HepG2 (cell line): ENCODE results near the gene GYPB. TPM values are rescaled to one million over a fixed set of nuclear protein-coding genes. Genes with fewer than 3 reads are reported as not detected.
"Not testable (repeated sequence)": the region's sequence is repeated elsewhere in the genome, so short reads cannot be mapped to it uniquely, and the experiment has no call there.

Experiments
- ATAC-seq: fragments of 200-7000 bp; cut with Tn5 transposase; 3 replicates; pipeline ENCODE4 v1.9.1; 2020; ENCODE audit warnings: mild to moderate bottlenecking, moderate library complexity
- BruUV-seq: library from RNA; stranded (reverse); fragments of 400-500 nt; replicated peaks from 2 replicates; lab custom pipeline; 2021; lab: Mats Ljungman, UMichigan
- CTCF ChIA-PET: fragments of 300-600 bp; formaldehyde crosslinking; extraction: SDS; loops from one replicate; lab custom pipeline; 2021; ENCODE audit warnings: low total read pairs, inconsistent platforms, low intra/inter-chr PET ratio; lab: Yijun Ruan, JAX
- POLR2A ChIA-PET: fragments of 350-600 bp; sonication (Branson Sonifier 250); formaldehyde crosslinking; loops from one replicate; lab custom pipeline; 2020; ENCODE audit warnings: antibody characterized with exemption, inconsistent platforms; lab: Yijun Ruan, JAX
- DNase-seq: peaks from one replicate; pipeline ENCODE4 v3.0.0-alpha.2; 2015; ENCODE audit warnings: low spot score
- FAIRE-seq: peaks from 3 replicates; lab custom pipeline; 2011; peaks lifted over from hg19 to GRCh38; lab: Jason Lieb, UNC
- H2AFZ ChIP-seq: one replicate; pipeline ENCODE4 v1.6.1; 2011; ENCODE audit warnings: low read length, inconsistent platforms
- H3K27ac ChIP-seq: fragments of 300-600 bp; 3 replicates; pipeline ENCODE4 v1.8.0; 2011; ENCODE audit warnings: mixed run types, mild to moderate bottlenecking, mixed read lengths, low read length, inconsistent platforms; ENCODE audit not compliant: insufficient read depth; ENCODE audit errors: extremely low read length
- H3K27me3 ChIP-seq, 2 experiments: fragments of 200-600 bp in 1 of 2; 2 replicates in 1 of 2; 3 replicates in 1 of 2; pipeline versions ENCODE4 v1.6.0 to v1.8.0; 2011; ENCODE audit warnings: low read length in 2 of 2, mild to moderate bottlenecking in 2 of 2, moderate library complexity in 2 of 2, inconsistent platforms in 1 of 2; ENCODE audit not compliant: insufficient read depth in 2 of 2, control insufficient read depth in 1 of 2
- H3K36me3 ChIP-seq, 2 experiments: fragments of 200-600 bp in 1 of 2; replicated peaks in 1 of 2; 2 replicates in 1 of 2; 3 replicates in 1 of 2; pipeline versions ENCODE4 v1.5.1 to v1.8.0; 2011; ENCODE audit warnings: low read length in 2 of 2, inconsistent platforms in 1 of 2; ENCODE audit not compliant: insufficient read depth in 2 of 2, control insufficient read depth in 1 of 2
- H3K4me1 ChIP-seq: 2 replicates; pipeline ENCODE4 v1.5.1; 2012; ENCODE audit warnings: low read length, inconsistent platforms; ENCODE audit not compliant: insufficient read depth
- H3K4me2 ChIP-seq: 2 replicates; pipeline ENCODE4 v1.6.0; 2011; ENCODE audit warnings: low read depth, low read length, inconsistent platforms
- H3K4me3 ChIP-seq, 3 experiments: fragments of 200-600 bp in 1 of 3; sonication (generic), shearing (Covaris generic) in 1 of 3; replicated peaks in 1 of 3; 2 replicates each; pipeline ENCODE4 v1.5.1; 2011 to 2016; ENCODE audit warnings: low read length in 3 of 3, inconsistent platforms in 2 of 3, low read depth in 2 of 3, mild to moderate bottlenecking in 2 of 3, control low read depth in 1 of 3, mixed read lengths in 1 of 3; ENCODE audit not compliant: insufficient read depth in 1 of 3
- H3K79me2 ChIP-seq: one replicate; pipeline ENCODE4 v1.6.1; 2011; ENCODE audit warnings: low read length, inconsistent platforms; ENCODE audit not compliant: insufficient read depth
- H3K9ac ChIP-seq: 2 replicates; pipeline ENCODE4 v1.6.0; 2011; ENCODE audit warnings: mild to moderate bottlenecking, low read depth, low read length, inconsistent platforms; ENCODE audit not compliant: insufficient read depth
- H3K9me3 ChIP-seq: 2 replicates; pipeline ENCODE4 v1.5.1; 2012; ENCODE audit warnings: mild to moderate bottlenecking, low read length
- H4K20me1 ChIP-seq: 2 replicates; pipeline ENCODE4 v1.6.0; 2011; ENCODE audit warnings: inconsistent platforms, mild to moderate bottlenecking, low read length, moderate library complexity; ENCODE audit not compliant: insufficient read depth
- BCLAF1 ChIP-seq: fragments of 450-650 bp; IDR thresholded peaks from 2 replicates; pipeline ENCODE4 v1.6.1; 2017; ENCODE audit warnings: mild to moderate bottlenecking
- CEBPG ChIP-seq: IDR thresholded peaks from 2 replicates; pipeline ENCODE4 v1.6.1; 2016
- ISX ChIP-seq: sonication (generic); formaldehyde crosslinking; conservative IDR thresholded peaks from 2 replicates; pipeline ENCODE4 v1.5.0; 2020; ENCODE audit warnings: missing genetic modification reagents
- MLX ChIP-seq: IDR thresholded peaks from 2 replicates; pipeline ENCODE4 v1.6.1; 2016
- ZNF12 ChIP-seq: sonication (generic); formaldehyde crosslinking; IDR thresholded peaks from 2 replicates; pipeline ENCODE4 v1.5.0; 2020; ENCODE audit warnings: missing genetic modification reagents
- ZNF180 ChIP-seq: sonication (generic); formaldehyde crosslinking; IDR thresholded peaks from 2 replicates; pipeline ENCODE4 v1.4.0; 2020; ENCODE audit warnings: low read depth, missing genetic modification reagents, borderline replicate concordance
- ZNF3 ChIP-seq: IDR thresholded peaks from 2 replicates; pipeline ENCODE4 v1.7.0; 2017; ENCODE audit warnings: inconsistent platforms
- ZNF570 ChIP-seq: sonication (generic); formaldehyde crosslinking; IDR thresholded peaks from 2 replicates; pipeline ENCODE4 v1.4.0; 2020; ENCODE audit warnings: mild to moderate bottlenecking, missing genetic modification reagents, borderline replicate concordance
- WGBS: methylation state at CpG from one replicate; pipeline ENCODE4 v1.1.6; 2017; ENCODE audit warnings: low lambda C conversion rate; 5-methylcytosine and 5-hydroxymethylcytosine counted together
- in situ Hi-C: cut with HindIII; loops from 2 replicates; pipeline ENCODE4 v1.10.0; 2017; ENCODE audit warnings: low pct_unique_long_range_greater_than_20kb; ENCODE audit not compliant: extremely low pct_ligation_motif_present
- intact Hi-C: fragments of 100-400 bp; cut with micrococcal nuclease; formaldehyde crosslinking; loops from one replicate; pipeline ENCODE4 v1.10.0; 2022; ENCODE audit not compliant: unreplicated experiment
- polyA plus RNA-seq, 8 experiments: library from polyadenylated mRNA; depleted of rRNA in 3 of 8; stranded (reverse) in 7 of 8; unstranded in 1 of 8; fragments of >200 nt; fragmentation: Illumina TruSeq in 4 of 8; extraction: Trizol in 4 of 8; gene quantifications; 2 replicates each; pipeline versions ENCODE4 v1.2.1 to v1.2.3, GENCODE V29; 2011 to 2016; ENCODE audit warnings: low read depth in 4 of 8, missing spikeins in 1 of 8, mixed read lengths in 1 of 8; ENCODE audit not compliant: insufficient read depth in 1 of 8
- total RNA-seq, 5 experiments: library from RNA; depleted of rRNA; stranded (reverse); fragments of >200 nt; fragmentation: Illumina TruSeq; extraction: Trizol; gene quantifications; 2 replicates each; pipeline ENCODE4 v1.2.3, GENCODE V29; 2016; ENCODE audit warnings: low read depth in 1 of 5

The GYPB gene
- total and polyA plus RNA-seq, 2 of the 13 experiments (the other 11 are each of a cell fraction or from before 2014, with no cell fraction given), result not detected

- in situ Hi-C loops, result not testable (repeated sequence)
Observed at GRCh38 chr4:143991761-143992160, 27.4 kb downstream of the GYPB start.

GRCh38 chr4:143990717-143991116 is 28.5 kb downstream of the GYPB start:
- H3K4me3 ChIP-seq, H4K20me1 ChIP-seq, DNase-seq, intact Hi-C loops, FAIRE-seq, H3K9ac ChIP-seq, H3K9me3 ChIP-seq, POLR2A ChIA-PET, H2AFZ ChIP-seq, H3K27me3 ChIP-seq, H3K79me2 ChIP-seq, BruUV-seq, H3K4me1 ChIP-seq, H3K36me3 ChIP-seq, ATAC-seq, CTCF ChIA-PET, H3K27ac ChIP-seq, H3K4me2 ChIP-seq, in situ Hi-C loops: not testable (repeated sequence)
- 0% methylated on average over 3 of the region's 3 CpGs for WGBS

More at GRCh38 chr4:143991761-143992160, 27.4 kb downstream of the GYPB start:
- H3K27ac ChIP-seq, H3K27me3 ChIP-seq, FAIRE-seq, H3K4me1 ChIP-seq, H3K9ac ChIP-seq, H2AFZ ChIP-seq, POLR2A ChIA-PET, H4K20me1 ChIP-seq, ATAC-seq, DNase-seq, CTCF ChIA-PET, H3K79me2 ChIP-seq, H3K9me3 ChIP-seq, H3K4me3 ChIP-seq, H3K36me3 ChIP-seq, H3K4me2 ChIP-seq, BruUV-seq, intact Hi-C loops: not testable (repeated sequence)
- no CpG with 5 or more reads among the region's 1 CpG for WGBS

GRCh38 chr4:143986180-143986579 is 33.0 kb downstream of the GYPB start:
- no peak overlapping the region for H3K9ac ChIP-seq
- no peak overlapping the region for H2AFZ ChIP-seq
- H3K9me3 ChIP-seq, result no peaks in the 10 kb centered on the region
- no peak for ATAC-seq
- no peaks in the 10 kb centered on the region for H3K4me1 ChIP-seq
- no peaks in the 10 kb centered on the region for H4K20me1 ChIP-seq
- no TSS peak for BruUV-seq
- H3K4me2 ChIP-seq, result no peak overlapping the region
- ChIA-PET POLR2A (no interaction called here), CTCF (no interaction called here)
- 18% methylated on average over 1 of the region's 1 CpG for WGBS
- H3K4me3 ChIP-seq, result no peak overlapping the region
- H3K36me3 ChIP-seq, result no peaks in the 10 kb centered on the region
- no peaks in the 10 kb centered on the region for H3K79me2 ChIP-seq
- no peak for FAIRE-seq
- H3K27me3 ChIP-seq, result no peaks in the 10 kb centered on the region; a peak in 1 of 5 replicates
- intact Hi-C loops (no loop called here), in situ Hi-C loops (no loop called here)
- no peak for DNase-seq
- H3K27ac ChIP-seq, result no peak overlapping the region
- TF ChIP-seq CEBPG (CRISPR knock-in tag) (no peak), ZNF570 (no peak), ZNF12 (CRISPR knock-in tag) (no peak), MLX (CRISPR knock-in tag) (no peak), ZNF180 (no peak), ZNF3 (no peak), BCLAF1 (no peak), ISX (CRISPR knock-in tag) (no peak)
